Heart left ventricle (tissue), 16 donors: Measurements from ENCODE around the gene KIAA0930. TPM values are rescaled to one million over a fixed set of nuclear protein-coding genes. Genes with fewer than 3 reads are reported as not detected.
A peak's percentile ranks its signal among the peaks of the same experiment; 100 is the strongest.

Source experiments
- ATAC-seq, 4 donors: fragments of 200-7000 bp; cut with Tn5 transposase; one replicate each; pipeline ENCODE4 v1.9.1; 2020 to 2022; ENCODE audit warnings: moderate library complexity in 4 of 4, mild to moderate bottlenecking in 3 of 4, moderate number of reproducible peaks in 1 of 4
- DNase-seq, 5 donors: peaks; one replicate each; pipeline ENCODE4 v3.0.0-alpha.2; 2020
- H3K27ac ChIP-seq, 12 donors: fragments of 200-600 bp; sonication (generic) in 4 of 12; one replicate each; pipeline versions ENCODE4 v1.5.0 to v1.8.0; 2016 to 2022; ENCODE audit warnings: mild to moderate bottlenecking in 2 of 12
- H3K27me3 ChIP-seq, 9 donors: fragments of 200-600 bp; sonication (generic) in 2 of 9; one replicate each; pipeline versions ENCODE4 v1.5.1 to v1.8.0; 2016 to 2022; ENCODE audit warnings: mild to moderate bottlenecking in 3 of 9
- H3K36me3 ChIP-seq, 9 donors: fragments of 200-600 bp; sonication (generic) in 2 of 9; one replicate each; pipeline versions ENCODE4 v1.5.0 to v1.8.0; 2018 to 2022; ENCODE audit warnings: mild to moderate bottlenecking in 2 of 9
- H3K4me1 ChIP-seq, 12 donors: fragments of 200-600 bp; sonication (generic) in 4 of 12; one replicate each; pipeline versions ENCODE4 v1.5.0 to v1.8.0; 2016 to 2022; ENCODE audit warnings: mild to moderate bottlenecking in 3 of 12
- H3K4me3 ChIP-seq, 12 donors: fragments of 200-600 bp; sonication (generic) in 4 of 12; one replicate each; pipeline versions ENCODE4 v1.5.0 to v1.8.0; 2017 to 2022; ENCODE audit warnings: mild to moderate bottlenecking in 9 of 12, moderate library complexity in 4 of 12
- H3K9me3 ChIP-seq, 12 donors: fragments of 200-600 bp; sonication (generic) in 4 of 12; one replicate each; pipeline versions ENCODE4 v1.5.0 to v1.8.0; 2016 to 2022; ENCODE audit warnings: mild to moderate bottlenecking in 1 of 12
- POLR2A ChIP-seq, 2 donors: fragments of 450-650 bp; IDR thresholded peaks; one replicate each; pipeline ENCODE4 v1.6.1; 2017; ENCODE audit warnings: antibody characterized with exemption in 2 of 2, mild to moderate bottlenecking in 2 of 2, moderate library complexity in 2 of 2
- WGBS, 4 donors: extraction: QIAGEN DNeasy Blood & Tissue Kit in 2 of 4; methylation state at CpG; one replicate each; pipeline versions ENCODE4 v1.1.5 to v1.1.7; 2013 to 2018; 5-methylcytosine and 5-hydroxymethylcytosine counted together
- intact Hi-C, 10 donors: fragments of 100-400 bp; cut with DNase I; formaldehyde crosslinking; loops; one replicate each; pipeline versions ENCODE4 v1.11.1 to v1.14.2; 2022
- long read RNA-seq, 3 donors: library from polyadenylated mRNA; unstranded; transcript quantifications; one replicate each; pipeline ENCODE4 v2.0.0, GENCODE V29; 2020 to 2021
- polyA plus RNA-seq, 2 donors: library from polyadenylated mRNA; stranded (reverse); fragments of 200-250 nt; gene quantifications; one replicate each; pipeline ENCODE4 v1.2.3, GENCODE V29; 2013
- total RNA-seq, 9 donors: library from RNA; depleted of rRNA in 2 of 9; stranded (reverse); fragments of >200 nt in 2 of 9; fragmentation: NEBNext Ultra II Directional in 3 of 9; extraction: Animal tissue kit (Norgen Biotek cat#: 25700) in 3 of 9; gene quantifications; one replicate each; pipeline versions ENCODE4 v1.1.0 to v1.2.4, GENCODE V29; 2016 to 2023
- TF ChIP-seq, protein P1 (sequence below), 12 donors: fragments of 200-600 bp; sonication (generic) in 4 of 12; IDR thresholded peaks; one replicate each; pipeline versions ENCODE4 v1.5.0 to v1.8.0; 2018 to 2022; ENCODE audit warnings: antibody characterized with exemption in 12 of 12, mild to moderate bottlenecking in 5 of 12
- donor health status: ischemic (EF 13 %, LVEDD 7.1; RV severe dilation, severe dysfunction).
- donor health status: healthy with polysubstance abuse.
- donor health status: DM: no; HTN: yes; CAD: no.
- donor health status: DM: no; HTN: no; CAD: no.
- donor health status: ischemic (EF 25% LVEDD 6.9; RV normal size, moderate dysfunction).
- donor health status: ischemic (EF 25% LVEDD 5.7; RV mildly dilated, moderate dysfunction).
- donor health status: healthy.
- donor health status: DM: yes; HTN: yes; CAD: no.
- donor health status: ischemic (EF 35%, LVEDD 5.7; RV mildly dilated, moderate dysfunction).
- donor health status: nonischemic (EF 11% LVEDD 7.7; RV severe dilation, severe dysfunction).
- donor health status: DM: yes; HTN: yes; CAD: no.
- donor health status: PGD.
- donor health status: ischemic (EF 29% LVEDD 5.4; RV normal size, mild dysfunction).
- donor health status: nonischemic (EF 23%, LVEDD 6.1; RV moderate dilation, normal function).

Gene KIAA0930
- 10 to 100 TPM; 14.7 to 67.1 (median 18.7) TPM for total RNA-seq
- polyA plus RNA-seq, result 10 to 100 TPM in 1 of 2 donors, 1 to 10 TPM in 1; 8.5 to 25.1 TPM
- long read RNA-seq, donor 1, full-length matches to known transcripts, result 44 of 49 reads
- long read RNA-seq, donor 1, partial matches to known transcripts, result 1 of 49 reads
- long read RNA-seq, donor 1, other reads (novel, unspliced or antisense), result 4 of 49 reads
- long read RNA-seq, donor 2, partial matches to known transcripts, result 0 of 12 reads
- long read RNA-seq, donor 2, other reads (novel, unspliced or antisense), result 12 of 12 reads
- long read RNA-seq, donor 3, full-length matches to known transcripts, result 100 of 116 reads
- long read RNA-seq, donor 3, partial matches to known transcripts, result 4 of 116 reads
- long read RNA-seq, donor 3, other reads (novel, unspliced or antisense), result 12 of 116 reads

DNA sequence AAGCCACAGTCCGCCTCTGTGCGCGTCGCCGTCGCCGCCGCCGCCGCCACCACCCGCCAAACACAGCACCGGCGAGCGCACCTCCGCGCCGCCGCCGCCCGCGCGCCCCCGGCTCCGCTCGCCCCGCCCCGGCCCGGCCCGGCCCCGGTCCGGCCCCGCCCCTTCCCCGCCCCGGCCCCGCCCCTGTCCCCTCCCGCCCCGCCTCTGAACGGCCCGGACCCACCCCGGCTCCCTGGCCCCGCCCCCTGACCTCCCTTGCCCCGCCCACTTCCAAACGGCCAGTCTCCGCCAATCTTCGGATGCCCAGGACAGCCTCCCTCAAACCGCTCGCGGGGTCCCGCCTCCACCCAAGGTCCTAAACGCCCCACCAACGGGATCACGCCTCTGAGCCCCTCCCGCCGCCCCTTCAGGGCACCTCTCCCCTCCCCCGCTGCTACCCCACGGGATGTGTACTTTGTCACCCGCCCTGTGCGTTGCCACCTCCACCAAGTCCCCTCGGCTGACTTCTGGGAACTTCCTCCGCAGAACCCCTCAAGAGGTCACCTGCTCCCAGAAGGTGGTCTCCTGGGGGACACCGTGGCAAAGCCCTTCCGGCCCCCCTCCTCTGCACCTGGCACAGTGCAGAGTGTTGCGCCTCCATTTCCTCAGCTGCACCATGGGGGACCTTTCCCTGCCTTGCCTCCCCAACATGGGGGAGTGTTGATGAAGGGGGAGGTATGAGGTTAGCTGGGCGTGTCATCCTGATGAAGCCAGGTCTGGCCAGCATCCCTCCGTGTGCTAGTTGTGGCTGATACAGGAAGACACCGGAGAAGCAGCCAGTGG lies at the start of gene KIAA0930:
Gene KIAA0930, minus strand, starts transcription at position 85 of the 822 bp plus-strand sequence. CDS start 191 bp downstream, outside the sequence.
- DNase-seq (peak; percentile 84 to 92 (median 84)), ATAC-seq (peak; percentile 62 to 79 (median 76))
- Histone ChIP-seq H3K9me3 (no peaks in the 10 kb centered on the region), H3K36me3 (peaks cover 0 to 11% (median 0%) of the 10 kb centered on the region in 9 donors), H3K27me3 (no peaks in the 10 kb centered on the region), H3K27ac (peak within 1 kb of the TSS in 8 of 12 donors; percentile 17 to 84 (median 41)), H3K4me3 (peak within 1 kb of the TSS; percentile 45 to 86 (median 68)), H3K4me1 (peaks cover 0 to 45% (median 12%) of the 10 kb centered on the region in 12 donors)
- intact Hi-C loops, result loop anchor here in 4 of 10 donors (2.0 to 10.0 kb wide), 3 partner anchors 76 to 79 kb away; partner anchors contain the start of gene NUP50 (in 4 of the 4)
- 7 to 19% (median 11%) methylated on average over 16 to 66 of the region's 66 CpGs for WGBS, 4 donors
- TF ChIP-seq POLR2A (IDR thresholded peaks at IDR 0.05), result no peak
- TF ChIP-seq, protein P1, sequence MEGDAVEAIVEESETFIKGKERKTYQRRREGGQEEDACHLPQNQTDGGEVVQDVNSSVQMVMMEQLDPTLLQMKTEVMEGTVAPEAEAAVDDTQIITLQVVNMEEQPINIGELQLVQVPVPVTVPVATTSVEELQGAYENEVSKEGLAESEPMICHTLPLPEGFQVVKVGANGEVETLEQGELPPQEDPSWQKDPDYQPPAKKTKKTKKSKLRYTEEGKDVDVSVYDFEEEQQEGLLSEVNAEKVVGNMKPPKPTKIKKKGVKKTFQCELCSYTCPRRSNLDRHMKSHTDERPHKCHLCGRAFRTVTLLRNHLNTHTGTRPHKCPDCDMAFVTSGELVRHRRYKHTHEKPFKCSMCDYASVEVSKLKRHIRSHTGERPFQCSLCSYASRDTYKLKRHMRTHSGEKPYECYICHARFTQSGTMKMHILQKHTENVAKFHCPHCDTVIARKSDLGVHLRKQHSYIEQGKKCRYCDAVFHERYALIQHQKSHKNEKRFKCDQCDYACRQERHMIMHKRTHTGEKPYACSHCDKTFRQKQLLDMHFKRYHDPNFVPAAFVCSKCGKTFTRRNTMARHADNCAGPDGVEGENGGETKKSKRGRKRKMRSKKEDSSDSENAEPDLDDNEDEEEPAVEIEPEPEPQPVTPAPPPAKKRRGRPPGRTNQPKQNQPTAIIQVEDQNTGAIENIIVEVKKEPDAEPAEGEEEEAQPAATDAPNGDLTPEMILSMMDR (IDR thresholded peaks at IDR 0.05), result no peak

DNA sequence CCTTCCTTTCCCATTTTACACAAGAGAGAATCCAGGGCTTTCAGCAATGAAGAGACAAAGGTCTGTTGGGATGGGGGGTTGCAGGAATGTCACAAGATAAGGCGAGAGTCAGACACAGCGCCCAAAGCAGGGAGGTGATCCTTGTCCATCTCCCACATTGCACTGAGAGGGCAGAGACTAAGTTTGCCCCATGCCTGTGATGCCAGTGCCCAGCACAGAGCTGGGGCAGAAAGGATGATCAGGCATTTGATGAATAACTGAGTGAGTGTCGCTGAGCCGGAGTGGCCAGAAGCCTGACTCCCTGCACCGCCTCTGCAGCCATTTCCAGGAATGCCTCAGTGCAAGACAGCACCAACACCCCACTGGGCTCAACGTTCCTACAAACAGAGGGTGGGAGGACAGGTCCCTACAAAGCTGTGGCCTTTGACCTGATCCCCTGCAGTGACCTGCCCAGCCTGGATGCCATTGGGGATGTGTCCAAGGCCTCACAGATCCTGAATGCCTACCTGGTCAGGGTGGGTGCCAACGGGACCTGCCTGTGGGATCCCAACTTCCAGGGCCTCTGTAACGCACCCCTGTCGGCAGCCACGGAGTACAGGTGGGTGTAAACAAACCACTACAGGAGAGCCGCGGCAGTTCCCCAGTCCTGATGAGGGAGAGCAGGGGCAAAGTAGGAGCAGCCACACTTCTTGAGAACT lies 46.3 kb upstream of the KIAA0930 start:
- H3K27me3 ChIP-seq, result peaks cover 0 to 25% (median 0%) of the 10 kb centered on the region in 9 donors
- intact Hi-C loops, result no loop called here
- no peak overlapping the region for H3K4me3 ChIP-seq
- ATAC-seq (no peak), DNase-seq (no peak)
- WGBS, 4 donors, result 73 to 81% (median 76%) methylated on average over 10 to 12 of the region's 12 CpGs
- TF ChIP-seq, protein P1 (IDR thresholded peaks at IDR 0.05), result no peak
- H3K36me3 ChIP-seq, result no peaks in the 10 kb centered on the region
- H3K9me3 ChIP-seq, result no peaks in the 10 kb centered on the region
- H3K4me1 ChIP-seq, result peaks cover 0 to 28% (median 6%) of the 10 kb centered on the region in 12 donors
- no peak overlapping the region for H3K27ac ChIP-seq

DNA sequence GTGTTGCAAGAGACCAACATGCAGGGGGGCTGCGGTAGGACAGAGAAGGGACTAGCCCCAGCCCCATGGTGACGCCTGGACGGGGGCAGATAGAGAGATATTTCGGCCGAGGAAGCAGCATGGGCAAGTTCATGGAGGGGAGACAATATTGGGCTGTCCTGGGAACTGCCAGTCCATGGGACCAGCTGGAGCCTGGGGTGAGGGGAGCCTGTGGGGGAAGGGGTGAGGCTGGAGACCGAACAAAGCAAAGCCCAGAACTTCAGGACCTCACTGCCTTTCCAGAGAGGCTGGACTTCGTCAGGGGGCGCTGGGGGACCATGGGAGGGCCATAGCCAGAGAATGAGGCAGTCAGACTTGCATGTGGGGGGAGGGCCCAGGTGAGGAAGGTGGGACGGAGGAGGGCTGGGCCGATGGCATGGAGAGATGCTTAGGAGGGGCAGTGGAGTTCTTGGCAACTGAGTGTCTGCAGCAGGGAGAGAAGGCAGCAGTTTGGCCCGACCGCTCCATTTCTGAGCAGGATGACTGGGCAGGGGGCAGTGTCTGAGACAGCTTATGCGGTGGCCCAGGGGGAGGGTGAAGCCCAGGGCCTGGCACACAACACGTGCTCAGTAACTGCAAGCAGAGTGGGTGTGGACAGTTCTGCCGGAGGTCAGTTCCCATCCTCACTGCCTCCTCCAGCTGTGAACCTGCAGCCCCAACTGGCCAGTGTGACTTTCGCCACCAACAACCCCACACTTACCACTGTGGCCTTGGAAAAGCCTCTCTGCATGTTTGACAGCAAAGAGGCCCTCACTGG lies 44.8 kb upstream of the KIAA0930 start:
- no peaks in the 10 kb centered on the region for H3K36me3 ChIP-seq
- DNase-seq, result no peak

More for the DNA sequence above, 44.8 kb upstream of the KIAA0930 start:
- 38 to 57% (median 44%) methylated on average over 13 to 16 of the region's 16 CpGs for WGBS, 4 donors
- Histone ChIP-seq H3K4me3 (peak overlapping the region in 7 of 12 donors; percentile 36 to 53 (median 40)), H3K27ac (no peak overlapping the region), H3K9me3 (no peaks in the 10 kb centered on the region), H3K4me1 (peaks cover 0 to 26% (median 7%) of the 10 kb centered on the region in 12 donors), H3K27me3 (peaks cover 0 to 20% (median 0%) of the 10 kb centered on the region in 9 donors)
- ATAC-seq, result peak in 3 of 4 donors; percentile 17 to 22 (median 18)
- intact Hi-C loops, result loop anchor here in 1 of 10 donors (2.0 kb wide), 1 partner anchor 23 kb away; the partner anchor contains the start of gene FAM118A
- TF ChIP-seq POLR2A (IDR thresholded peaks at IDR 0.05), result no peak
- TF ChIP-seq, protein P1 (IDR thresholded peaks at IDR 0.05), result peak in 2 of 12 donors; percentile 8 to 12
